NCI-H2029 (cell line): ENCODE results near the gene RCOR3.
A peak's percentile ranks its signal among the peaks of the same experiment; 100 is the strongest.

Experiments used
- DNase-seq: peaks from one replicate; lab custom pipeline; 2025; lab: John Stamatoyannopoulos, UW

RCOR3 gene

GRCh38 chr1:211324992-211325775, 66.0 kb downstream of the RCOR3 start:
- DNase-seq = peak; percentile 10

- no peak for DNase-seq
Measured at GRCh38 chr1:211326140-211326527, 67.0 kb downstream of the RCOR3 start.

DNA sequence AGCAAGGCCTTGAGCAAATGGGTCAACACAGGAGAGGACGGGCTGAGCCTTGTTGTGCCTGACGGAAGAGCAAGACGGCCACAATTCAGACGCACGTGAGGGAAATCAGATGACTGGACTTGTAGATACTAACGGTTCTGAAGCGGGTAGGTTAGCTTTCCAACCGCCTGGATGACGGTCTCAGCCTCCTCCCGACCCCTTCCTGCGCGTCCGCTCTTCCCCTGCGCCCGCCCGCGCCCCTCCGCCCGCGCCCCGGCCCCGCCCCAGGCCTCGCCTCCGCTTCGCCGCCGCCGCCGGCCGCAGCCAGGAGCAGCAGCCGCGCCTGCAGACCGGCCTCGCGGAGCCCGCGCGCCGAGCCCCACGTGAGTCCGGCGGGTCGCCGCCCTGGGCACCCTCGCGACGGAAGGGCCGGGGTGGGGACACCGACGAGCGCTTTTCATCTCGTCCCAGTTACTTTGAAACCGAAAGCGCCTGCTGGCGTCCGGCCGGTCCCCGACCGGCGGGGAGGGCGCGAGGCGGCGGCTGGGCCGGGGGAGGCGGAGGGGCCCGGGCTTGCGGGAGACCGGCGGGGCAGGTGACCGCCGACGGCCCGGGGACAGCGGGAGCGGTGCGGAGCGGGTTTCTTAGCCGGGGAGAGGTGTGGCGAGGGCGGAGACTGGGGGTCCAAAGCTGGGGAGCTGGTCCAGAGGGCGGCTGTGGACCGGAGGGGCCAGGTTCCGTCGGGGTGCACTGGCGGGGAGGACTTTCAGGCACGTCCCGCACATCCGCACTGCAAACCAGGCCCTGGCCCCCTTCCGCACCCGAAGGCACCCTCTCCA, 67.6 kb downstream of the RCOR3 start, which contains the start of gene TRAF5:
TSS of gene TRAF5 (plus strand) at position 306 of the 818 bp plus-strand sequence. CDS start 26,407 bp downstream, outside the sequence.
- DNase-seq = no peak

GRCh38 chr1:211327346-211327921, 68.3 kb downstream of the RCOR3 start:
- DNase-seq = peak; percentile 25

- DNase-seq = no peak
Measured at GRCh38 chr1:211328084-211328694, 69.0 kb downstream of the RCOR3 start.

DNA sequence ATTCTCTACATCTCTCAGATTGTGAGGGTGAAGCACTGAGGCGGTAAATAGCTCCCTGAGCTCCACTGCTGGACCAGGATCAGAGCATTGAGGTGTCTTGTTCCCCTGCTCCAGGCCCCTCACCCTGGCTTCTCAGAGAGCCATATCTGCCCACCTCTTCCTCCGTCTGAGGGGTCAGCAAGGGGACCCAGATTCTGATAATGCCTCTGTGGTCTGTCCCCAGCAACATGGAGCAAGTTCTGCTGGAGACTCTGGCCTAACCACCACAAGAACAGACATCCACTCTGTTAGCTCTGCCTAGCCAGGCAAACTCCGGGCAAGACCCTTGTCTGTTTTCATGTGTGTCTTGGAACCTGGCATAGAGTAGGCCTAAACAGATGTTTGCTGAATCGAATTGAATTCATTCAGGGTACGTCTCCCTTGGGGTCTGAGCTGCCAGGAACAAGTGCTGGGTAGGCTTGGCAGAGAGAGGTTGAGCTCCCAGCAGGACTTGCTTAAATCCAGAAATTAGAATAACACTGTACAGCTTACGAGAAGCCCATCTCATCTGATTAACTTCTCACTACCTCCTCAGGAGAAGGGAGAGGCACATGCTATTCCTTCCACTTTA, 69.8 kb downstream of the RCOR3 start:
- DNase-seq = no peak

DNA sequence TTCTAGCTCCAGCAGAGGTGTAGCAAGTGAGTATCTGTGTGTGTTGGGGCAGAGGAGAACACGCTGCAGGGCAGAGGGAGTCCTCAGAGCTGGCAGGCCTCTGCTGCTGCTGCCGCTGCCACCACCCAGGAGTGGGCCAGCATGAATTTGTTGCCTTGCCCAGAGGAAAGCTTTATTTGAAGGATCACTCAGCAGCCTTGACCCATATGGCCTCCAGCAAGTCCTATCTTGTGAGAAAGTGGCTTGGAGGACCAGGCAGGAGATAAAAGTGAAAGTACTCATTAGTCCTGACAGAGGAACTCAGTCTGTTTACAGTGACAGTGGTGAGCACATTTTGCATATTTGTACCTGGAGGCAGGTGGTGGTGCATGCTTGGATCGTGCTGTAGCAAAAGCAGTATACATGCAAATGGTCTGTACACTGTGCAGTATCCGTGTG, 70.6 kb downstream of the RCOR3 start:
- DNase-seq = no peak

- no peak for DNase-seq
Measured at GRCh38 chr1:211330282-211330936, 71.2 kb downstream of the RCOR3 start.

DNA sequence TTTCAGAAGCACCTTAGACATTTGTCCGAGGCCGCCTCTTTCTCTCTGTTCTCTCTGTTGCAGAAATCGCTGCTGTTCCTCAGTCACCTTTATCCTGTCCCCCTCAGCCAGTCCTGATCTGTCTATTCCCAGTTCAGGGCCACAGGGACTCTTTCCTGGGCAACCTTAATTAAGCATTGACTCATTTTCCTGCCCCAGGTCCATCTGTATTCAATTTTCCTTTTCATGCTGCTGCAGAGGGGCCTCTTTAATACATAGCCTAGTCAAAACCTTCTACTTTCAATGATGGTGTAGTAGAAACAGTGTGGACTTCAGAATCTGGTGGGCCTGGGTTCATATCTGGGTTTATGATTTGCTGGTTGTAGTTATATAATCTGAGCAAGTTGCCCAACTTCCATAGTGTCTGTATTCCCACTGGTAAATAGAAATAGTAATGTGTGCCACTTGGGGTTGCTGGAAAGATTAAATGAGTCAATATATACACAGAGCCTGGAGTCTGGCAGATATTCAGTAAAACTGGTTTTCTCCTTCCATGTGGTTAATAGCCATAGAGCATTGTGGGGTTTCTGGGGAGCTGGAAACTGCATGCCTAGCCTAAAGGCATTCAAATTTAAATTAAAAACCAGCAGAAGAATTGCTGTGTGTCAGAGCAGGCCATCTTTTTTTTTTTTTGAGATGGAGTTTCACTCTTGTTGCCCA, 72.0 kb downstream of the RCOR3 start:
- DNase-seq = no peak

GRCh38 chr1:211332036-211332616, 73.0 kb downstream of the RCOR3 start:
- DNase-seq = no peak

GRCh38 chr1:211332830-211333229, 73.7 kb downstream of the RCOR3 start:
- DNase-seq = no peak

DNA sequence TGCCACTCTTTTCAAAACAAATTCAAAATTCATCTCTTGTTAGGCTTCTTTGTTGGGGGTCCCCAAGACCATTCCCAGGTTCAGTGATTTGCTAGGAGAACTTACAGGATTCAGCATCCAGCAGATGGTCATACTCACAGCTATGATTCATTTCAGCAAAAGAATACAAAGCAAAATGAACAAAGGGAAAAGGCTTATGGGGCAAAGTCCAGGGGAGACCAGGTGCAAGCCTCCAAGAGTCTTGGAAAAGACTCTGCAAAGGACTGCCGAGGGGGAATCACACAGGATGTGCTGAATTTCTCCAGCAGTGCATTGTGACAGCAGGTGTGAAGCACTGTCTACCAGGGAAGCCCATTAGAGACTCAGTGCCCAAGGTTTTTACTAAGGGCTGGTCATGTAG, 74.7 kb downstream of the RCOR3 start:
- no peak for DNase-seq

DNA sequence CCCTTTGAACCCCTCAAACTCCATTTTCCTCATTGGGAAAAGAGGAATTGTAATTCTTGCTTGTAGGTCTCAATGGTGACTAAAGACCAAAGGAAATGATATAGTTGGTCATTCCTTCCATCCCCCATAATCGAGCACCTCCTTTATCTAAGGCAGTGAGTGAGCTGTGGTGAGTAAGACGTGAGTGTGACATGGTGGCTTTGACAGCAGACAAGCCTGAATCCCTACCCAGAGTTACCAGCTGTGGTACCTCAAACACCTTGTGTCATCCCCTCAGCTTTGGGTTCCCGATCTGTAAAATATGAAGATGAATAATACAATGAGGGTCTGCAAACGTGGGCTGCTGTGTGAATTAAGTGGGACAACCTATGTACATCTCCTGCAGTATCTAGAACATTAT, 75.8 kb downstream of the RCOR3 start:
- no peak for DNase-seq

DNA sequence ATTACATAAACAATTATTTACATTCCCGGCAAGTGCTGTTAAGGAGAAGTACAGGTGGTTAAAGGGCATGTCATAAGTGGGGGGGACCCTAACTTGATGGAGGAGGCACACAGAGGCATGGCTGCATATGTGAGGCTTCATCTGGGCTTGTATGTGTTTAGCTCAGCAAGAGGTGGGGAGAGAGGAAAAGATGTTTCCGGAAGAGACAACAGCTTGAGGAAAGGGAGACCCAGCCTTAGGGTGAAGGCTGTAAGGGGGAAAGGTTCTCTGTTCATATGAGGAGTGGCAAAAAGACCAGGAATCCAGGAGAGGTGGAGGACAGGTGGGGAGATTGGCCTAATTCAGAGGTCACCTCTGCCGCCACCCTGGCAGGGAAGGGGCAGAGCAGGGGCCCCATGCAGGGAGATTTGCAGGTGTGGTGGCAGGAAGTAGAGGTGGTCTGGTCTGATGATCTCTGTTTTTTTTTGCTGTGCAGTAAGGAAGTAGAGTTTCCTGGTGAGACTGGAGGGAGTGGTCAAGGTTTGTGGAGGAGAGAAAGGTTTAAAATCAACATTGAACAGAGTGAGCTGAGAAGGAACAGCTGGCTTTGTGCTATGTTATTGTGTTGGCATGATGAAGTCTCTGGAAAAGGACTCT, 76.5 kb downstream of the RCOR3 start:
- DNase-seq = peak; percentile 23

GRCh38 chr1:211336161-211336560, 77.0 kb downstream of the RCOR3 start:
- no peak for DNase-seq

GRCh38 chr1:211336775-211337174, 77.6 kb downstream of the RCOR3 start:
- DNase-seq = no peak

- DNase-seq = no peak
Measured at GRCh38 chr1:211337430-211338223, 78.5 kb downstream of the RCOR3 start.

GRCh38 chr1:211338224-211338620, 79.1 kb downstream of the RCOR3 start:
- no peak for DNase-seq

GRCh38 chr1:211339631-211340041, 80.5 kb downstream of the RCOR3 start:
- no peak for DNase-seq
